LNCAP (cell line): ENCODE measurements around the gene METRNL.

ENCODE experiments used
- CTCF ChIP-seq: fragments of 450-650 bp; IDR thresholded peaks from 2 replicates; pipeline ENCODE4 v1.5.1; 2017; ENCODE audit warnings: mild to moderate bottlenecking

The METRNL gene

GRCh38 chr17:83084214-83084613 lies 4.8 kb downstream of the METRNL start:
- no peak for TF ChIP-seq CTCF

- TF ChIP-seq CTCF = no peak
Measured at GRCh38 chr17:83084621-83085056, 5.2 kb downstream of the METRNL start.

DNA sequence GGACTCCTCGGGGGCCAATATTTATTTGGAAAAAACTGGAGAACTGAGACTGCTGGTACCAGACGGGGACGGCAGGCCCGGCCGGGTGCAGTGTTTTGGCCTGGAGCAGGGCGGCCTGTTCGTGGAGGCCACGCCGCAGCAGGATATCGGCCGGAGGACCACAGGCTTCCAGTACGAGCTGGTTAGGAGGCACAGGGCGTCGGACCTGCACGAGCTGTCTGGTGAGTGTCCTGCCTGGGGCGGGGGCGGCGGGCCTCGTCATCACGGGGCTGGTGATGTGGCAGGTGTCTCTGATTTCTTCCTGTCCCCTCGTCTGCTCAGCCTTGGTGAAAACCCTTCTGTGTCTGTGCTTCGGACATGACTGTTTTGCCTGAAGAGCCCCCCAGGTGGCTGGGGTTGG lies 5.7 kb downstream of the METRNL start:
- no peak for TF ChIP-seq CTCF

DNA sequence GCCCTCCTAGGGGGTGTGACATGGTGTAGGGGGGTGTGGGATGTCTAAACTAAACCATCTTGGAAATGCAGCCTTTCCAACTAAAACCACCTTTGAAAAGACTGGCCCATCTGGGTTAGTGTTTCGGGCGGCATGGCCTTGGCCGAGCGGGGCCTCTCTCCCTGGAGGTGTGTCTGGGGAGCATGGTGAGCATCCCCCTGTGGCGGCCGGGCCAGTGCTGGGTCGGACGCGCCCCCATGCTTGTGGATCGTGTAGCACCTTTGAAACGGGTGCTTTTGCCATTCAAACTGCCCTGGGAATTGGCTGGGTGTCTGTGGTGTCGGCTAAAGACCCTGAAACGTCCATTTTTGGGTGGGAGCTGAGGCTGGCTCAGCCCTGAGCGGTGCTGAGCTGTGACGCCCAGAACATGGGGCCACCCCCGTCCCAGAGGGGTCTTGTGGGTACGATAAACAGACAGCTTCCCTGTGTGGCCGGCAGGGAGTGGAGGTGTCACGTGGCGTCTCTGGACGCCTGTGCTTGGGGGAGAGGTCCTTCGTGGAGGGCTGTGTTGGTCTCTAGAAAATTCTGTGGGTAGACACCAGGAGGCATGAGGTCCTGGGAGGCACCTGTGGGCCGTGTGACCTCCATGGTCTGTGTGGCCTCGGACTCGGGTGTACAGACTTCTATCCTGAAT lies 6.3 kb downstream of the METRNL start:
- no peak for TF ChIP-seq CTCF

DNA sequence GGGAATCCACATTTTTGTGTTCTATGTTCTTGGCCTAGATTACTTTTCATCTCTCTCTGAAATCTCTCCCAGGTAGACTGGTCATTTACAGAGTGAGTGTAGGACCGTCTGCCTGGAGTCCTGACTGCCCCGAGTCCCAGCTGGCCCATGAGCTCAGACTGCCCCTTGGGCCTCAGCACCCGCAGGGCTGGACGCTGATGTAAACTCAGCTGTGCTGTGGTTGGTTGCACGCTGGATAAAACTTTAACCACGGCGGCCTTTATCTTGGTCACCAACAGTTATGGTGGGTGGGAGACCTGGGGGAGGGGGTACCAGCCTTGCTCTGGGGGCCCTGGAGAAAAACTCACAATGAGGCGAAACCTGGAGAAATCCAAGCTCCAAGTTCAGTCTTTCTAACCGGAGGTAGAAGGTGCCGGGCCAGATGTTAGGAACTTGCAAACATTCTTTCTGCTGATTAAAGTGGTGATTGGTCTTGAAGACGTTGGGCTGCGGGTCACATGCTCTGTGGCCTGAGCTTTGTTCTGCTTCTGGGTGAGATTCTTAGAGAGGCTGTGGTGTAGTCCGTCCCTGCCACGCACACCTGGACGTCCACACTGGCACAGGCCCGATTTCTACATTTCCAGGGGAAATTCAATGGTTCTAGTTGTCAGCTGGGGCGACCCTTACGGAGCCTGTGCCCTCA lies 6.9 kb downstream of the METRNL start:
- no peak for TF ChIP-seq CTCF

- no peak for TF ChIP-seq CTCF
Measured at GRCh38 chr17:83086907-83087787, 7.7 kb downstream of the METRNL start.

DNA sequence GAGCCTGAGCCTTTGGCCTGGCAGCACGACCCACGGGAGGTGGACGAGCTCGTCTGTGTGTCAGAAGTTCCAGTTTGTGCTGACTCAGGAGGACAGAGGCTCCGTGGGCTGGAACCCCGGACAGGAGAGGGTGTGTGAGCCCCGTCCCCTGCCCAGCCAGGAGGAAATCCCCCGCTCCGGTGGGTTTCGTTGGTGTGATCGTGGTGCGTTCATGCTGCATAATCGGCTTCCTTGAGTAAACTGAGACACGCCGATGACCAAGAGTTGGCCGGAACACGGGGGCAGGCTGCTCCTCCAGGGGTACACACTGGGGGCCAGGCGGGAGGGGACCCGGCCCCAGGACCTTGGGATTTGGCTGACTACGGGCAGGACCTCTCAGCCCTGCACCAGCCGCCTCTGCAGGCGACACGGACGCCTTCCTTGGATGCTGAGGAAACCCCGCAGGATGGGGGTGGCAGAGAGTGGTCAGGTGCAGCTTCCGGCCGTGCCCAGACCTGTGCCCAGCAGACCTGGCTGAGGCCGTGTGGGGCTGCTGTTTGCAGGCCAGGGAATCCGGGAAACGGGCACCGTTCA lies 8.5 kb downstream of the METRNL start:
- TF ChIP-seq CTCF = no peak
